DMS153 treated with DMSO at 0.1 percent for 48 hours (cell line): Measurements from ENCODE around the gene WNK2.

Source experiments
- DNase-seq: peaks from one replicate; lab custom pipeline; 2025; ENCODE audit not compliant: unreplicated experiment; lab: John Stamatoyannopoulos, UW

Gene WNK2

GRCh38 chr9:93185266-93186214 lies 1.6 kb downstream of the WNK2 start:
- DNase-seq = no peak

DNA sequence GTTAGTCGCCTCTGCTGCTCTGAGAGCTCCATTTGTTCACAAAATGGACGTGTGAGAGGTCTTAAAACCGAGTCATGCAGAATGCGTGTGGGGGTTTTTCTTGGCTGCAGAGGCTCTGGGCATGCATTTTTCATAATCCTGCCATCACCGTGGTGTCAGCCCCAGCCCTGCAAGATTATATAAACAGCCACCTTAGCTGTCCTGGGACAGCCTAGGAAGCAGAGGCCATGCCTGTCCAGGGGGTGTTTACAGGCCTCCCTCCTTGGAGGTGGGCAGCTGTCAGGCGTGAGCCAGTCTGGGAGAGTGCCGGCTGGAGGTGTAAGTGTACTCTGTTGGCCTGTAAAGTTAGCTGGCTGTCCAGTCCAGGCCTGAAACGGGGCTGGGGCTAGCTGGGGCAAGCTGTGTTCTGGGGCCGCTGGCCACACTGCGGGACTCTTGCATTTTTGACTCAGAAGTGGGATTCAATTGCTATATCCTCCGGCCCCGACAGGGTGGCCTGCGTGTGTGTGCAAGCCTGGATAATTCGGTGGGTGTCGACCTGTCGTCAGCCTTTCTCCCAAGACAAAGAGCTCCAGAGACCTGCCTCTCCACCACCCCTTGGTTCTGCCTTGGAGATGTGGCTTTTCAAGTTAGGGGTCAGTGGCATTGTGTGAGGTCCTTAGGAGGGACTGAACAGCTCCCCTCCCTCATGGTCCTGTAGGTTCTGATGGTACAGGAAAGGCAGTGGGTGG lies 2.4 kb downstream of the WNK2 start:
- no peak for DNase-seq

GRCh38 chr9:93187047-93187446 lies 3.1 kb downstream of the WNK2 start:
- DNase-seq = no peak

DNA sequence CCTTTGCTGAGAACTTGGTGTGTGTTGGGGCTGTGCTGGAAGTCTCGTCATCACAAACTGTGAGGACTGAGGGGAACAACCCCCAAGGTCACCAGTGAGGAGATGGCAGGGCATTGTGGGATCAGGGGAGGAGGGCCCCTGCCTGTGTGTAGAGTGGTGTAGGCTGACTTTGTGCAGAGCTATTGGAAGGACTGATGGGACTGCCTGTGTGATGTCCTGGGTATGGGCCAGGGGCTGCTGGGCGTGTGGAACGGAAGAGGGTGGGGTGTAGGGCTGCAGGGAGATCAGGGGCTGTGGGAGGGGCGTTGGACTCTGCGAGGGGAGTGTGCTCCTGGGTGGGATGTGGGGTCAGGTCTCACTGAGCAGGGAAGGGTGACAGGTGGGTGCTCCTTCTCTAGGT lies 3.6 kb downstream of the WNK2 start:
- no peak for DNase-seq

DNA sequence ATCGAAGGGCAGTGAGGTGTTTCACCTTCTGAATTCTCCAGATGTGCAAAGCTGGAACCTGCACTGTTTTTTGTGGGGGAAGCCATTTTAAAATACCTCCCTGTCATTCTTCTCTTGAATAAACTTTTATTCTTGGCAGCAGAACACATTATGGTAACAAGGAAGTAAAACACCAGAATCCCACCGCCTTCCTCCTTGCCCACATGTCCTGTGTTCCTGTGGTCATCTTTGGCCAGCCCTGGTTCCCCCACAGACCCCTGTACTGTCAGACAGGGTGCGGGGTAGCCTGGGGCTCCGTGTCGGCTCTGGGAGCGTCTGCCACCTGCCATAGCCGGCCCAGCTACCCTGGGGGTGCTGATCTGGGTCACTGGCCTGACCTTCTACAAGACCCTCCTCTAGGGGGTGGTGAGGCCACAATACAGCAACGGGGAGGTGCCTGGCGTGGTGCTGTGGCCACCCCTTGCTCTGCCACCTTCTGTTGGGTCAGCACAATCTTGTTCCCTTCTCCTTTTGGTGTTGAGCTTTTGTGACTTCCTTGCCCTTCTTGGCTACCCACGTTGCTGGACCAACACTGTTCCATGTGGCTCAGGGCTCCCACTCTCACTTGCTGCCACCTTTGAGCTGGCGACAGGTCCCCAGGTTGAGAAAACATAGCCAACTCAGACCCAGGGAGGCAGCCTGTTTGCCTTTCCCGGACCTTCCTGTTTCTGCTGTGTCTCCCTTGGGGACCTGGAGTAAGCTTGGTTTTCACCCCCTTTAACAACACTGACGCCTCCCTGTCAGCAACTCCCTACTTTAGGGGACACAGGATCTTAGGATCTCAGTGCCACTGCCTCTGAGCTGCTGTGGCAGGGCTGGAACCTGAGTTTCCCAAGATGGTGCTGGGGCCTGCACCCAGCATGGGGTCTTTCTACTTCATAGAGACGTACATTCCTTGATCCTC lies 4.8 kb downstream of the WNK2 start:
- no peak for DNase-seq

- DNase-seq = no peak
These were observed 5.6 kb downstream of the WNK2 start for GRCh38 chr9:93189369-93190132.

DNA sequence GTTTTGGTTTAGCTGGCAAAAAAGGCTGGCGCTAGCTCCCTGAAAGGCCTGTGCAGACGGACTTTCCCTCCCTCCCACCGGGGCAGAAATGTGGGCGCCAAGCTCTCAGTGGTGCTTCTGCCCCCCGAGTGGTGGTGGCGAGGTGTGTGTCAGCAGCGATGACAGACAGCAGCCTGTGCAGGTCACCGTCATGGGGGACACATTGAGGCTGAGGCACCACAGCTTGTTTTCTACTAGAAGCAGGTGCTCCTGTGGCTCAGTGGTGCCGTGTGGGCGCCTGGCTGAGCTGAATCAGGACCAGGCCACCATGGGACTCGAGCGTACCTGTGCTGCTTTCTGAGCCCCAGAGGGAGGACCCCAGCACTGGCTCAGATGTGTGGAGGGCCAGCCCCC lies 6.2 kb downstream of the WNK2 start:
- no peak for DNase-seq

DNA sequence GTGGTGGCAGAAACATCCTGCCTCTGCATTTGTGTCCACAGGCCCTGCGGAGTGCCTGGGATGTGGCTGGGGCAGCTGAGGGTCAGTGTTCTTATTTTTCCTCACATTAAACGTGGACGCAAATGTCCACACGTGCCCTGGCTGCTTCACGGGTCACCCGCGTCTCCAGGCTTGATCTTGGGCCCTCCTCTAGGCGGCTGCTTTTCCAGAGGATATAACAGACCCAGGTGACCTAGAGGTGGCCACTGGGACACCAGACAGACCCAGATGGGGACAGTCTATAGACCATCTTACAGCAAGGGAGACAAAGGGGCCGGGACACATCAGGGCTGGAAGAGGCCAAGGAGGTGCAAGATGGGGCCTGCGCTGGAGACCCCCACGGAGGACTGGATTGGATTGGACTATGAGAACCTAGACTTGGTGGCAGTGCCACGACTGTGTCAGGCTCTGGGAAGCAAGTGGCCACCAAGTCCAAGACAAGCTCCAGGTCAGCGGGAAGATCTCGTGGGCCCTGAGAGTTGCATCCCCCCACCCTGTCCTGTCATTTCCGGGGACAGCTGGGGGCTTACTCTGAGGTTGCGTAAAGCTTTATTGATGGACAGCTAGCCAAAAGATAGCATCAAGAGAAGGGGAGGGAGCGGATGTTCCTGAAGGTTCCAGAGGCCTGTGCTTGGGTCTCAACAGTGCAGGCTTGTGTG lies 6.9 kb downstream of the WNK2 start:
- DNase-seq = no peak

GRCh38 chr9:93191354-93191660 lies 7.4 kb downstream of the WNK2 start:
- no peak for DNase-seq

DNA sequence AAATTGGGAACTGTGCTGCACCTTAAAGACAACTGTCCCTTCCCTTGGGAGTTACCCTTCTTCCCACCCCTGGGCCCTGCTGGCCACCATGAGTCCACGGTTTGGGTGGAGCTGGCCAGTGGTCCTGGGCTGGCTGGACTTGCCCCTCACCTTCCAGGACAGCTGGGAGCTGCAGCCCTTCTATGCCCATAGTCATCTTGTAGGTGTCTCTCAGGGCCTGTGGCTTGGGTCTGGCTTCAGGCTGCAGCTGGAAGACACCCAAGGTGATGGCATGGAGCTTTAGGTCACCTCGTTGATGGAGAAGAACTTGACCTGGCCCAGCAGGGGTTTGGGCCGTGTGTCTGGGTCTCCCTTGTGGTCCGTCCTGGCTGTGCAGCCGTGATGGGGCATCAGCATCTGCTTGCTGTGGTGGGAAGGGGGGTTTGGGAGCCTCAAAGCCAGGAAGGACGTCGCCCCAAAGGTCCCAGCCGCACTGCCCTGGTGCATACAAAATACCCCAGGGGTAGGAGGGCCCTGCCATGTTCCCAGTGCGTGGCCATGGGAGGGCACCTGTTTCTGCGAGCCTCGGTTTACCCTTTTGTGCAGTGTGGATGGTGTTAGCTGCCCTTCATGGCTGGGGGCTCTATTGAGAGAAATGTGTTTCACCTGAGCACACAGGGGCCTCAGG lies 8.9 kb downstream of the WNK2 start:
- DNase-seq = no peak

- DNase-seq = peak; percentile 86
These were observed 9.7 kb downstream of the WNK2 start for GRCh38 chr9:93193388-93194220.

DNA sequence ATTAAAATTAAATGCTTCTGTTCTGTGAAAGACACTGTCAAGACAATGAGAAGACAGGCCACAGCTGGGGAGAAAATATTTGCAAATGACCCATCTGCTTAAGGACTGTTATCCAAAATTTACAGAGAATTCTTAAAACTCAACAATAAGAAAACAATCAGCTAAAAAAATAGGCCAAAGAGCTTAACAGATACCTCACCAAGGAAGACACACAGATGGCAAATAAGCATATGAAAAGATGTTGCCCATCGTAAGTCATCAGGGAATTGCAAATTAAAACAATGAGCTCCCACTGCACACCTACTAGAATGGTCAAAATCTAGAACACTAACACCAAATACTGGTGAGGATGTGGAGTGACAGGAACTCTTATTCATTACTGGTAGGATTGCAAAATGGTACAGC lies 10.3 kb downstream of the WNK2 start:
- DNase-seq = no peak

GRCh38 chr9:93194641-93195040 lies 10.7 kb downstream of the WNK2 start:
- DNase-seq = peak; percentile 32

- no peak for DNase-seq
These were observed 12.4 kb downstream of the WNK2 start for GRCh38 chr9:93196096-93197055.

DNA sequence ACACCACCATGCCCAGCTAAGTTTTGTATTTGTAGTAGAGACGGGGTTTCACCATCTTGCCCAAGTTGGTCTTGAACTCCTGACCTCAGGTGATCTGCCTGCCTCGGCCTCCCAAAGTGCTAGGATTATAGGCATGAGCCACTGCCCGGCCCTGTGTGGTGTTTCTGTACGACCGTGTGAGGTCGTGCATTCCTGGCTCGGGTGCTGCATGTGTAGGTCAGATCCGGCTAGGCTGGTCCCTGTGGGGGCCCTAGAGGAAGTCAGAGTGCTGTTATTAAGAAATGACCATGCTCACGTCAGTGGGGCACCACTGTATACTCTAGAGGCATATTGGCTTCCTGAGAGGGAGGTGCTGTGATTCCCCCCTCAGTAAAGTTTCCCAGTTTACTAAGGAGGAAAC lies 13.7 kb downstream of the WNK2 start:
- no peak for DNase-seq

GRCh38 chr9:93198117-93198837 lies 14.3 kb downstream of the WNK2 start:
- DNase-seq = peak; percentile 31
